ENCODE measurements around the gene DIP2A.

GRCh38 chr21:46532080-46532479, 73.4 kb downstream of the DIP2A start:
- TF ChIP-seq KDM5B (CRISPR knock-in tag; IDR thresholded peaks at IDR 0.05; ENCODE audit: borderline replicate concordance) = no peak
- no peak for TF ChIP-seq AFF4 (CRISPR knock-in tag; IDR thresholded peaks at IDR 0.05)
- TF ChIP-seq PAXIP1 (CRISPR knock-in tag; conservative IDR thresholded peaks at IDR 0.05) = no peak
- no peak for TF ChIP-seq NR2F6 (IDR thresholded peaks at IDR 0.05)
- no peak for TF ChIP-seq NR2F6 (CRISPR knock-in tag; IDR thresholded peaks at IDR 0.05)
- no peak for TF ChIP-seq CTCF (CRISPR knock-in tag; IDR thresholded peaks at IDR 0.05)
- no peak for TF ChIP-seq MXD4 (CRISPR knock-in tag; IDR thresholded peaks at IDR 0.05)
- no peak for TF ChIP-seq RXRB (CRISPR knock-in tag; IDR thresholded peaks at IDR 0.05; ENCODE audit: borderline replicate concordance)
- TF ChIP-seq ZNF546 (CRISPR knock-in tag; conservative IDR thresholded peaks at IDR 0.05) = no peak
- no peak for TF ChIP-seq SRSF4 (IDR thresholded peaks at IDR 0.05; ENCODE audit: low read depth, low read length, poor library complexity, severe bottlenecking)
- no peak for TF ChIP-seq ZNF224 (CRISPR knock-in tag; IDR thresholded peaks at IDR 0.05)
- TF ChIP-seq EZH2 (conservative IDR thresholded peaks at IDR 0.05; ENCODE audit: low read depth, low read length) = no peak
- no peak for TF ChIP-seq PHF8 (CRISPR knock-in tag; IDR thresholded peaks at IDR 0.05)

All from HepG2 (cell line).